ENCODE measurements around the gene S100A14. TPM values are rescaled to one million over a fixed set of nuclear protein-coding genes. Genes with fewer than 3 reads are reported as not detected.
"Not testable (repeated sequence)": the region's sequence is repeated elsewhere in the genome, so short reads cannot be mapped to it uniquely, and the experiment has no call there.

The S100A14 gene
- total RNA-seq, 1 donor from 2014 or later = not detected

DNA sequence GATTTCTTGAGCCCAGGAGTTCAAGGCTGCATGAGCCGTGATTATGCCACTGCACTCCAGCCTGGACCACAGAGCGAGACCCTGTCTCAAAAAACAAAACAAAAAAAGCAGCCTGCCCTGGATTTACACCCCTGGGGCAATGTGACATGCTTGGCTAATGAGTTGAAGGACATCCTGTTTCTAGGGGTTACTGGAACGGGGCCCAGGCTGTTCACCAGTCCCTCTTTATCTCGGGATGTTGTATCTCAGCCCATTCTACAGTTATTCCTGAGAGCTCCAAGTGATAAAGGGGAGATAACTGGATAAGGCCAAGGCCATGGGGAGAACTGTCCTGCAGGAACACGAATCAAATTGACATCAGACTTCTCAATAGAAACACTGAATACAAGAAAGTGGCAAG is 28.8 kb downstream of the S100A14 start:
- H3K36me3 Mint-ChIP-seq (ENCODE audit: unreplicated experiment) = no peaks in the 10 kb centered on the region
- no peak for DNase-seq (ENCODE audit: extremely low spot score, unreplicated experiment)
- no peak overlapping the region for H3K4me3 Mint-ChIP-seq (ENCODE audit: unreplicated experiment)
- TF ChIP-seq, protein P1, sequence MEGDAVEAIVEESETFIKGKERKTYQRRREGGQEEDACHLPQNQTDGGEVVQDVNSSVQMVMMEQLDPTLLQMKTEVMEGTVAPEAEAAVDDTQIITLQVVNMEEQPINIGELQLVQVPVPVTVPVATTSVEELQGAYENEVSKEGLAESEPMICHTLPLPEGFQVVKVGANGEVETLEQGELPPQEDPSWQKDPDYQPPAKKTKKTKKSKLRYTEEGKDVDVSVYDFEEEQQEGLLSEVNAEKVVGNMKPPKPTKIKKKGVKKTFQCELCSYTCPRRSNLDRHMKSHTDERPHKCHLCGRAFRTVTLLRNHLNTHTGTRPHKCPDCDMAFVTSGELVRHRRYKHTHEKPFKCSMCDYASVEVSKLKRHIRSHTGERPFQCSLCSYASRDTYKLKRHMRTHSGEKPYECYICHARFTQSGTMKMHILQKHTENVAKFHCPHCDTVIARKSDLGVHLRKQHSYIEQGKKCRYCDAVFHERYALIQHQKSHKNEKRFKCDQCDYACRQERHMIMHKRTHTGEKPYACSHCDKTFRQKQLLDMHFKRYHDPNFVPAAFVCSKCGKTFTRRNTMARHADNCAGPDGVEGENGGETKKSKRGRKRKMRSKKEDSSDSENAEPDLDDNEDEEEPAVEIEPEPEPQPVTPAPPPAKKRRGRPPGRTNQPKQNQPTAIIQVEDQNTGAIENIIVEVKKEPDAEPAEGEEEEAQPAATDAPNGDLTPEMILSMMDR (IDR thresholded peaks at IDR 0.05) = no peak
- H3K9me3 Mint-ChIP-seq (ENCODE audit: unreplicated experiment) = no peaks in the 10 kb centered on the region
- H3K27me3 Mint-ChIP-seq (ENCODE audit: unreplicated experiment) = no peaks in the 10 kb centered on the region
- no peak overlapping the region for H3K27ac Mint-ChIP-seq (ENCODE audit: unreplicated experiment)
- peaks cover 13% of the 10 kb centered on the region for H3K4me1 Mint-ChIP-seq (ENCODE audit: unreplicated experiment)

DNA sequence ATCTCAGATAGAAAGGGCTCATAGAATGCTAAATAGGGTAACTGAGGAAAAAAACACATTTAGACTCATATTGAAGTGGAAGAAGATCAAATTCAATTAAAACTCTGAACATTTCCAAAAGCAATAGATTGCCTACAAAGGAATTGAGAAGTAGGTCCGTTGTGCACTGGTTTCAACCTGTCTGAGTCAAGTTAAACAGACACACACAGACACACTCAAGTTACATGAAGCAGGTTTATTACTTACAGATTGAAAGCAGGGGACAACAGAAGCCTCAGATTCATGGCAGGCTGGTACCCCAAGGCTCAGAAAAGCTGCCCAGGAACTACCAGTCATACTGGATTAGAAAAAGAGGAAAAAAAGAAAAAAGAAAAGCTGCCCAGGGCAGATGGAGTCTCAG is 29.8 kb downstream of the S100A14 start:
- no peaks in the 10 kb centered on the region for H3K27me3 Mint-ChIP-seq (ENCODE audit: unreplicated experiment)
- no peak overlapping the region for H3K27ac Mint-ChIP-seq (ENCODE audit: unreplicated experiment)
- H3K36me3 Mint-ChIP-seq (ENCODE audit: unreplicated experiment) = no peaks in the 10 kb centered on the region
- DNase-seq (ENCODE audit: extremely low spot score, unreplicated experiment) = no peak
- TF ChIP-seq, protein P1 (IDR thresholded peaks at IDR 0.05) = no peak
- no peak overlapping the region for H3K4me3 Mint-ChIP-seq (ENCODE audit: unreplicated experiment)
- peaks cover 13% of the 10 kb centered on the region for H3K4me1 Mint-ChIP-seq (ENCODE audit: unreplicated experiment)
- H3K9me3 Mint-ChIP-seq (ENCODE audit: unreplicated experiment) = no peaks in the 10 kb centered on the region

- Mint-ChIP-seq H3K27ac (ENCODE audit: unreplicated experiment) (no peak overlapping the region), H3K4me3 (ENCODE audit: unreplicated experiment) (no peak overlapping the region), H3K36me3 (ENCODE audit: unreplicated experiment) (no peaks in the 10 kb centered on the region), H3K4me1 (ENCODE audit: unreplicated experiment) (peaks cover 13% of the 10 kb centered on the region), H3K9me3 (ENCODE audit: unreplicated experiment) (no peaks in the 10 kb centered on the region), H3K27me3 (ENCODE audit: unreplicated experiment) (no peaks in the 10 kb centered on the region)
- no peak for DNase-seq (ENCODE audit: extremely low spot score, unreplicated experiment)
- TF ChIP-seq, protein P1 (IDR thresholded peaks at IDR 0.05) = no peak
These were observed 31.1 kb downstream of the S100A14 start for GRCh38 chr1:153585006-153585405.

DNA sequence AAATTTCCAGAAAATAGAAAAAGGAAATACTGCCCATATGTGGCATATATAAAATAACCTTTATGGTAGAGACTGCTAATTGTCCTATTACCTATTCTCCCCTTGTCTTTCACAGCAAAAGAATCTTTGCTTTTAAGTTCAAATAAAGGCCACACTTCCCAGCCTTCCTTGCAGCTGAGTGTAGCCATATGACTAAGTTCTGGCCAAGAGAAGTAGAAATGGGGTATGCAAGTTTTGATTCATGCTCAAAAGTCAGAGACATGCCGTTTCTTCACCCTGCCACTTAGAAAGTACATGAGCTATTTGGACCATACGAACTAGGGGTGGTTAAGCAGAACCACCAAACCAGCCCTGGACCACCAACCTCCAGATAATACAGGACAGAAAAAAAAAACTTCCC is 32.1 kb downstream of the S100A14 start:
- TF ChIP-seq, protein P1 (IDR thresholded peaks at IDR 0.05) = no peak

GRCh38 chr1:153583514-153583913 is 32.6 kb downstream of the S100A14 start:
- peaks cover 17% of the 10 kb centered on the region for H3K4me1 Mint-ChIP-seq (ENCODE audit: unreplicated experiment)
- H3K27ac Mint-ChIP-seq (ENCODE audit: unreplicated experiment); H3K4me3 Mint-ChIP-seq (ENCODE audit: unreplicated experiment); H3K27me3 Mint-ChIP-seq (ENCODE audit: unreplicated experiment); H3K9me3 Mint-ChIP-seq (ENCODE audit: unreplicated experiment); DNase-seq (ENCODE audit: extremely low spot score, unreplicated experiment); H3K36me3 Mint-ChIP-seq (ENCODE audit: unreplicated experiment): not testable (repeated sequence)

More for the DNA sequence above, 32.1 kb downstream of the S100A14 start:
- peaks cover 14% of the 10 kb centered on the region for H3K4me1 Mint-ChIP-seq (ENCODE audit: unreplicated experiment)
- no peaks in the 10 kb centered on the region for H3K36me3 Mint-ChIP-seq (ENCODE audit: unreplicated experiment)
- no peak for DNase-seq (ENCODE audit: extremely low spot score, unreplicated experiment)
- H3K4me3 Mint-ChIP-seq (ENCODE audit: unreplicated experiment) = no peak overlapping the region
- H3K27me3 Mint-ChIP-seq (ENCODE audit: unreplicated experiment) = no peaks in the 10 kb centered on the region
- no peaks in the 10 kb centered on the region for H3K9me3 Mint-ChIP-seq (ENCODE audit: unreplicated experiment)
- H3K27ac Mint-ChIP-seq (ENCODE audit: unreplicated experiment) = no peak overlapping the region

DNA sequence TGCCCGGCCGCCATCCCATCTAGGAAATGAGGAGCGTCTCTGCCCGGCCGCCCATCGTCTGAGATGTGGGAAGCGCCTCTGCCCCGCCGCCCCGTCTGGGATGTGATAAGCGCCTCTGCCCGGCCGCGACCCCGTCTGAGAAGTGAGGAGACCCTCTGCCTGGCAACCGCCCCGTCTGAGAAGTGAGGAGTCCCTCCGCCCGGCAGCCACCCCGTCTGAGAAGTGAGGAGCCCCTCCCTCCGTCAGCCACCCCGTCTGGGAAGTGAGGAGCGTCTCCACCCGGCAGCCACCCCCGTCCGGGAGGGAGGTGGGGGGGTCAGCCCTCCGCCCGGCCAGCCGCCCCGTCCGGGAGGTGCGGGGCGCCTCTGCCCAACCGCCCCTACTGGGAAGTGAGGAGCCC is 33.3 kb downstream of the S100A14 start:
- DNase-seq (ENCODE audit: extremely low spot score, unreplicated experiment); H3K36me3 Mint-ChIP-seq (ENCODE audit: unreplicated experiment); H3K27ac Mint-ChIP-seq (ENCODE audit: unreplicated experiment); H3K4me3 Mint-ChIP-seq (ENCODE audit: unreplicated experiment); H3K9me3 Mint-ChIP-seq (ENCODE audit: unreplicated experiment); H3K27me3 Mint-ChIP-seq (ENCODE audit: unreplicated experiment): not testable (repeated sequence)
- peaks cover 24% of the 10 kb centered on the region for H3K4me1 Mint-ChIP-seq (ENCODE audit: unreplicated experiment)

Measured in osteocyte (in vitro differentiated cells).